HG03097 (cell line): Measurements from ENCODE around the gene S100Z.
"Not testable (repeated sequence)": the region's sequence is repeated elsewhere in the genome, so short reads cannot be mapped to it uniquely, and the experiment has no call there.

Experiments
- ATAC-seq: cut with Tn5 transposase; IDR thresholded peaks from one replicate; pipeline ENCODE4 v1.9.1; 2021; ENCODE audit not compliant: unreplicated experiment, low FRiP score

S100Z gene

DNA sequence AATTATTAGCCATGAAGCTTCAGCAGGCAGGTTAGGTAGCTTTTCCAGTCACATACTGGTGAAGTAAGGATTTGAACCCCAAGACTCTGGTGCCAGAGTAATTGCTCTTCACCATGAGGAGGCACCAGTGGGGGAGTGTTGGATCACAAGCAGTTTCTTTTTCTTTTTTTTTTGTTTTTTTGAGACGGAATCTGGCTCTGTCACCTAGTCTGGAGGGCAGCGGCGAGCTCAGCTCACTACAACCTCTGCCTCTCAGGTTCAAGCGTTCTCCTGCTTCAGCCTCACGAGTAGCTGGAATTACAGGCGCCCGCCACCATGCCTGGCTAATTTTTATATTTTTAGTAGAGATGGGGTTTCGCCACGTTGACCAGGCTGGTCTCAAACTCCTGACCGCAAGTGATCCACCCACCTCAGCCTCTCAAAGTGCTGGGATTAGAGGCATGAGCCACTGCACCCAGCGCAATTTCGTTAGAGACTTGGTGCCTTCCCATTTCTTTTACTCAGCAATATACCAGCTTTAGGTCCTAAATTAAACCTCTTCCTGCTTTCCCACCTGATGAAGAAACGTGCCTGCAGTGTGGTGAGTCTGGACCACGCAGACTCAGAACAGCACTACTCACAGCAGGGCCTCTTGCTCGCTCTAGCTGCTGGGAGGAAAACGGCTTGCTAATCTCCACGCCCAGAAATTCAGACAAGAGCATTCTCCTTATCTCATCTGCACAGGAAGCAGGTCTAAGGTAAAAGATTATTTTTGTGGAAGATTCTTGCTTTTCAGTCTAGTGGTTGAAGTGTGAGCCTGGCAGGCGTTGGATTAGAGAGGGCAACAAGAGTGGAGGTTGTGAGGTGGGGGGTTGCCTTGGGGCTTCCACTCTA is at the start of gene S100Z:
Gene S100Z, plus strand, starts transcription at position 596 of the 873 bp plus-strand sequence. CDS start 25,346 bp downstream, outside the sequence.
- no peak for ATAC-seq

DNA sequence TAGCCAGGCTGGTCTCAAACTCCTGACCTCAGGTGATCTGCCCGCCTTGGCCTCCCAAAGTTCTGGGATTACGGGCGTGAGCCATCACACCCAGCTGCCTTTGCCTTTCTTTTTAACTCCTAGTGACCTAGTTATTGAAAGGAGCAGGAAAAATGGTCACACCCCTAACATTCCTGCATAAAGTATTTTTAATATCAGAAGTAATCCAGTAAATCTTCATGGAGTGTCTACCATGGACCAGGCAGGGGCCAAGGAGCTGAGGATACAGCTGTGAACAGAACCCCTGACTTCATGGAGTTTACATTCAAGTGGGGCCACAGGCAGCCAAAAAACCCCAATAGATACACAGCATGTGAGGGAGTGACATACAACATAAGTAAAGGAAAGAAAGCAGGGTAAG is 49.2 kb upstream of the S100Z start:
- no peak for ATAC-seq

GRCh38 chr5:76801159-76801802 is 48.5 kb upstream of the S100Z start:
- ATAC-seq: no peak

DNA sequence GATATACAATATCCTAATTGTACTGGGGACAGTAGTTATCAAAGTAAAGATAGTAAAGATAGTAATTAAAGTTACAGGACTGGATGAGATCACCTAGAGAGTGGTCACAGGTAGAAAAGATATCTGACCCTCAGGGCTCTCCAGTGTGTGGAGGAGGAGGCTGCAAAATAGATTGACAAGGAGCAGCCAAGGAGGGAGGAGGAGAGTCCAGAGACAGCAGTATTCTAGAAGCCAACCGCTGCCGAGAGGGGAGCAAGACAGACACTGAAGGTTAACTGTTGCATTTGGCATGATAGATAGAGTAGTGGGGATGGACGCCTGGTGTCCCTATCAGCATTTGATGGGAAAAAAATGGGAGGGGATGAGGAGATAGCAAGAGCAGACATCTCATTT is 48.0 kb upstream of the S100Z start:
- no peak for ATAC-seq

GRCh38 chr5:76804266-76804665 is 45.5 kb upstream of the S100Z start:
- ATAC-seq: no peak

GRCh38 chr5:76805821-76806505 is 43.9 kb upstream of the S100Z start:
- ATAC-seq: no peak

DNA sequence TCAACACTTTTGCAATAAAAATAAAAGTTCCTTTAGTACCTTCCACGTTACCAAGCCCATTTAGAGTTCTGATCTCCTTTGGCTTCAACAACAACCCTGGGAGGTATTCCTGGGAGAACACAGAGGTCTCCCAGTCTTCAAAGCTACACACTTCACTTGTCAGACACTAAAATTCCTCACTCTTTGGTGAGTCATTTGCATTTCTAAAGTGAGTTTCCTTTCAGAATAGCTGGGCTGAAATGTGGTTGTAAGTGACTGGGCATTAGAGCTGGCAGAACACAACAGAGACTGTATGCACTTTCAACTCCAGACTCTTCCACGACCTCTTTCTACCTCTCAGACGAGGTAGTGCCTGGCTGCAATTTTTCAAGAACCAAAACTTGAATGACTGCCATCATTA is 42.5 kb upstream of the S100Z start:
- no peak for ATAC-seq

GRCh38 chr5:76808141-76808691 is 41.6 kb upstream of the S100Z start:
- ATAC-seq: no peak

GRCh38 chr5:76809141-76809540 is 40.7 kb upstream of the S100Z start:
- no peak for ATAC-seq

GRCh38 chr5:76810236-76810635 is 39.6 kb upstream of the S100Z start:
- ATAC-seq: no peak

GRCh38 chr5:76811214-76811613 is 38.6 kb upstream of the S100Z start:
- ATAC-seq: no peak

DNA sequence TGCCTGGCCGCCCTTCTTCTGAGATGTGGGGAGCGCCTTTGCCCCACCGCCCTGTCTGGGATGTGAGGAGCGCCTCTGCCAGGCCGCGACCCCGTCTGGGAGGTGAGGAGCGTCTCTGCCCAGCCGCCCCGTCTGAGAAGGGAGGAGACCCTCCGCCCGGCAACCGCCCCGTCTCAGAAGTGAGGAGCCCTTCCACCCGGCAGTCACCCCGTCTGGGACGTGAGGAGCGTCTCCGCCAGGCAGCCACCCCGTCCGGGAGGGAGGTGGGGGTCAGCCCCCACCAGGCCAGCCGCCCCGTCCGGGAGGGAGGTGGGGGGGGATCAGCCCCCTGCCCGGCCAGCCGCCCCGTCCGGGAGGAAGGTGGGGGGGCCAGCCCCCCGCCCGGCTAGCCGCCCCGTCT is 37.6 kb upstream of the S100Z start:
- not testable (repeated sequence) for ATAC-seq

GRCh38 chr5:76813982-76814562 is 35.7 kb upstream of the S100Z start:
- no peak for ATAC-seq

DNA sequence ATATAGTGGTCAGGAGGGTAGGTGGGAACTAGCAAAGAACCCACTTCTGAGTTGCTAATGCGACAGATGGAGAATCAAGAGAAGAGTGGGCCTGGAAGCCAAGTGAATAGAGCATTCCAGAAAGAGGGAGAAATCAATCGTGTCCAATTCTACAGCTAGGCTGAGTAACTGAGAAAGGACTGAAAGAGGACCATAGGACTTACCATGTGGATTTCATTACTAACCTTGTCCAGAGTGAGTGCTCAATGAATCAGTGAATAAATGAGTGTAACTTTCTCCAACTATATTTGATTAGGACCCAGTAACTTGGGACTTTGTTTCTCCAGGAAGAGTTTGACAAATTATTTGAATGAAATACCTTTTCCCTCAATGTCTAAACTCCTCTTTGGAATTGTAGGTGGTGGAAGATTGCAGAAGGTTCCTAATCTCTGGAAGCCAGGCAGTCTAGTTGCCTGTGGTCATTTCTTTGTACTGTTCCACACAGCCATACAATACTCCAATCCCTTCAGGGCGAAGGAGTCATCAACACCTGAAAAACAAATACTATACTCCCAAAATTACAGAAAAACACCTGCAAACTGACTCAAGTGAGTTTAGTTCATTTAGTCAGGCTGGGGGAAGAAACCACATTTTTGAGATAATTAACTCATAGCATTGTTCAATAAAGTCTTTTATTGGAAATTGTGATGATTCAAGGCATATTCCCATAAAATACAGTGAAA is 33.5 kb upstream of the S100Z start:
- no peak for ATAC-seq

- no peak for ATAC-seq
Measured at GRCh38 chr5:76818844-76819831, 30.7 kb upstream of the S100Z start, which contains the start of gene F2RL1. F2RL1 (plus strand) TSS chr5:76819030; CDS start chr5:76819183, 153 bp downstream.

GRCh38 chr5:76819851-76820525 is 29.8 kb upstream of the S100Z start:
- no peak for ATAC-seq

GRCh38 chr5:76820526-76820890 is 29.3 kb upstream of the S100Z start:
- no peak for ATAC-seq

GRCh38 chr5:76821136-76821535 is 28.7 kb upstream of the S100Z start:
- no peak for ATAC-seq
